GM18508 (cell line): ENCODE measurements around the gene TTLL11.

Experiments
- ATAC-seq: cut with Tn5 transposase; IDR thresholded peaks from one replicate; pipeline ENCODE4 v1.9.1; 2021; ENCODE audit warnings: moderate number of reproducible peaks; ENCODE audit not compliant: insufficient read depth, unreplicated experiment

Gene TTLL11

GRCh38 chr9:121784731-121785411, 308.2 kb downstream of the TTLL11 start:
- no peak for ATAC-seq

- no peak for ATAC-seq
Observed at GRCh38 chr9:121783521-121784507, 309.3 kb downstream of the TTLL11 start.

- ATAC-seq: no peak
Observed at GRCh38 chr9:121783111-121783510, 310.0 kb downstream of the TTLL11 start.

GRCh38 chr9:121782514-121783110, 310.5 kb downstream of the TTLL11 start:
- no peak for ATAC-seq

- no peak for ATAC-seq
Observed at GRCh38 chr9:121781701-121782464, 311.2 kb downstream of the TTLL11 start.

GRCh38 chr9:121781145-121781548, 312.0 kb downstream of the TTLL11 start:
- ATAC-seq: no peak

GRCh38 chr9:121780177-121781040, 312.7 kb downstream of the TTLL11 start:
- ATAC-seq: no peak

GRCh38 chr9:121779381-121780117, 313.6 kb downstream of the TTLL11 start:
- no peak for ATAC-seq

GRCh38 chr9:121778252-121779225, 314.6 kb downstream of the TTLL11 start:
- no peak for ATAC-seq

- ATAC-seq: no peak
Observed at GRCh38 chr9:121776739-121777637, 316.1 kb downstream of the TTLL11 start.

- ATAC-seq: no peak
Observed at GRCh38 chr9:121776001-121776738, 316.9 kb downstream of the TTLL11 start.

GRCh38 chr9:121774715-121775613, 318.1 kb downstream of the TTLL11 start:
- ATAC-seq: no peak

- ATAC-seq: no peak
Observed at GRCh38 chr9:121773954-121774714, 319.0 kb downstream of the TTLL11 start.

- no peak for ATAC-seq
Observed at GRCh38 chr9:121773286-121773953, 319.7 kb downstream of the TTLL11 start.
